PC-3 (cell line): Measurements from ENCODE around the gene SLC5A5.

Experiments
- EZH2phosphoT487 ChIP-seq: fragments of 300-600 bp; sonication (generic); IDR thresholded peaks from 2 replicates; pipeline ENCODE4 v1.6.1; 2018; ENCODE audit warnings: mild to moderate bottlenecking, antibody characterized with exemption, low read length, borderline replicate concordance
- TF ChIP-seq, protein P1 (sequence below): fragments of 300-600 bp; sonication (generic); conservative IDR thresholded peaks from 2 replicates; pipeline ENCODE4 v1.5.1; 2017; ENCODE audit warnings: antibody characterized with exemption, low read depth, mild to moderate bottlenecking, low read length

DNA sequence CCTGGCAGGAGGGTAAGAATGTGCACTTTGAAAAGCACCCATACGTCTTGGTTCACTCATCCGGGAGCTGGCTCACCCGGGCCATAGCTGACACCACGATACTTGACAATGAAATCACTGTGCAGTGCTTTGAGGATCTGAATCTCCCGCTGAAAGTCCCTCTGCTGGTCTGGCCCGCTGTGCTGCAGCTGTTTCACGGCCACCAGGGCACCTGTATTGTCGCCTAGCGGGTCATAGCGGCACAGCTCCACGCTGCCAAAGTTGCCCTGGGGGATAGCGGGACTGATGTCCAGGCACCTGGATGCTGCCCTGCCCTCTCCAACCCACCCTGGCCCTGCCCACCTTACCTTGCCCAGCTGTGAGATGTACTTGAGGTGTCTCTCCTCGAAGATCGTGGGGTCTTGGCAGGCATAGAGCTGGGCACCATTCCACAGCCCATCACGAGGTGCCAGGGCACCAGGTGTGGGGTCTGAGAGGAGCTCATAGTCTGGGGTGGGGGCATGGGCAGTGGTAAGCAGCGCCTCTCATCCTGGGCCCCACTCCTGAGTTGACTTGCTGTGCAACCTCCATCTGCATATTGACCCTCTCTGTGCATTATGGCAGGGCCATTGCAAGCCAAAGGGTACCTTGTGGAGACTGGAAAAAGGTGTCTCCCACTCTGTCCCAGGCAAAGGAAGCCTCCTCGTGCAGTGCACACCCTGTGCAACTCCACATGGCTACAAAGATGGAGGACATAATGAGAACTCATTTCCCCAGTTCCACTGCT is 39.1 kb upstream of the SLC5A5 start:
- TF ChIP-seq, protein P1, sequence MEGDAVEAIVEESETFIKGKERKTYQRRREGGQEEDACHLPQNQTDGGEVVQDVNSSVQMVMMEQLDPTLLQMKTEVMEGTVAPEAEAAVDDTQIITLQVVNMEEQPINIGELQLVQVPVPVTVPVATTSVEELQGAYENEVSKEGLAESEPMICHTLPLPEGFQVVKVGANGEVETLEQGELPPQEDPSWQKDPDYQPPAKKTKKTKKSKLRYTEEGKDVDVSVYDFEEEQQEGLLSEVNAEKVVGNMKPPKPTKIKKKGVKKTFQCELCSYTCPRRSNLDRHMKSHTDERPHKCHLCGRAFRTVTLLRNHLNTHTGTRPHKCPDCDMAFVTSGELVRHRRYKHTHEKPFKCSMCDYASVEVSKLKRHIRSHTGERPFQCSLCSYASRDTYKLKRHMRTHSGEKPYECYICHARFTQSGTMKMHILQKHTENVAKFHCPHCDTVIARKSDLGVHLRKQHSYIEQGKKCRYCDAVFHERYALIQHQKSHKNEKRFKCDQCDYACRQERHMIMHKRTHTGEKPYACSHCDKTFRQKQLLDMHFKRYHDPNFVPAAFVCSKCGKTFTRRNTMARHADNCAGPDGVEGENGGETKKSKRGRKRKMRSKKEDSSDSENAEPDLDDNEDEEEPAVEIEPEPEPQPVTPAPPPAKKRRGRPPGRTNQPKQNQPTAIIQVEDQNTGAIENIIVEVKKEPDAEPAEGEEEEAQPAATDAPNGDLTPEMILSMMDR, result no peak
- TF ChIP-seq EZH2phosphoT487, result no peak
